T-helper 1 cell treated with Interleukin-12 subunit alpha and Interleukin-12 subunit beta and Interleukin-4 antibody, amounts not matched to agents 30 μg/mL and 1 μg/mL, for 36 hours (primary cell): ENCODE results near the gene ALDOC.

ENCODE experiments used
- H3K27ac Mint-ChIP-seq: one replicate; pipeline ENCODE4 v1.8.0; 2021; ENCODE audit warnings: mild to moderate bottlenecking, mixed read lengths
- H3K27me3 Mint-ChIP-seq: one replicate; pipeline ENCODE4 v1.8.0; 2021; ENCODE audit warnings: low read depth, mixed read lengths
- H3K36me3 Mint-ChIP-seq: one replicate; pipeline ENCODE4 v1.8.0; 2021; ENCODE audit warnings: low read depth, mixed read lengths
- H3K4me1 Mint-ChIP-seq: one replicate; pipeline ENCODE4 v1.8.0; 2021; ENCODE audit warnings: low read depth, mixed read lengths
- H3K4me3 Mint-ChIP-seq: one replicate; pipeline ENCODE4 v1.8.0; 2021; ENCODE audit warnings: mild to moderate bottlenecking, moderate library complexity, mixed read lengths
- H3K9me3 Mint-ChIP-seq: one replicate; pipeline ENCODE4 v1.8.0; 2021; ENCODE audit warnings: mixed read lengths

The ALDOC gene

GRCh38 chr17:28538296-28538895 lies 38.3 kb downstream of the ALDOC start:
- Mint-ChIP-seq H3K27ac (no peak overlapping the region), H3K4me3 (no peak overlapping the region), H3K9me3 (no peaks in the 10 kb centered on the region), H3K27me3 (no peaks in the 10 kb centered on the region), H3K36me3 (no peaks in the 10 kb centered on the region), H3K4me1 (no peaks in the 10 kb centered on the region)

- no peaks in the 10 kb centered on the region for H3K9me3 Mint-ChIP-seq
- H3K36me3 Mint-ChIP-seq, result no peaks in the 10 kb centered on the region
- no peak overlapping the region for H3K4me3 Mint-ChIP-seq
- H3K27ac Mint-ChIP-seq, result no peak overlapping the region
- H3K4me1 Mint-ChIP-seq, result no peaks in the 10 kb centered on the region
- H3K27me3 Mint-ChIP-seq, result no peaks in the 10 kb centered on the region
Measured at GRCh38 chr17:28537219-28537610, 39.5 kb downstream of the ALDOC start.

- Mint-ChIP-seq H3K9me3 (no peaks in the 10 kb centered on the region), H3K4me3 (no peak overlapping the region), H3K27me3 (no peaks in the 10 kb centered on the region), H3K4me1 (no peaks in the 10 kb centered on the region), H3K27ac (no peak overlapping the region), H3K36me3 (no peaks in the 10 kb centered on the region)
Measured at GRCh38 chr17:28536532-28537218, 40.0 kb downstream of the ALDOC start.

- Mint-ChIP-seq H3K36me3 (no peaks in the 10 kb centered on the region), H3K27ac (no peak overlapping the region), H3K4me1 (no peaks in the 10 kb centered on the region), H3K9me3 (no peaks in the 10 kb centered on the region), H3K4me3 (no peak overlapping the region), H3K27me3 (no peaks in the 10 kb centered on the region)
Measured at GRCh38 chr17:28534740-28535375, 41.8 kb downstream of the ALDOC start.

GRCh38 chr17:28533091-28533807 lies 43.4 kb downstream of the ALDOC start:
- H3K36me3 Mint-ChIP-seq, result no peaks in the 10 kb centered on the region
- no peak overlapping the region for H3K27ac Mint-ChIP-seq
- no peaks in the 10 kb centered on the region for H3K4me1 Mint-ChIP-seq
- H3K27me3 Mint-ChIP-seq, result no peaks in the 10 kb centered on the region
- H3K4me3 Mint-ChIP-seq, result no peak overlapping the region
- H3K9me3 Mint-ChIP-seq, result no peaks in the 10 kb centered on the region

- Mint-ChIP-seq H3K27me3 (no peaks in the 10 kb centered on the region), H3K9me3 (no peaks in the 10 kb centered on the region), H3K27ac (no peak overlapping the region), H3K36me3 (no peaks in the 10 kb centered on the region), H3K4me1 (no peaks in the 10 kb centered on the region), H3K4me3 (no peak overlapping the region)
Measured at GRCh38 chr17:28532050-28532960, 44.4 kb downstream of the ALDOC start.

GRCh38 chr17:28530926-28531325 lies 45.8 kb downstream of the ALDOC start:
- Mint-ChIP-seq H3K36me3 (no peaks in the 10 kb centered on the region), H3K4me3 (no peak overlapping the region), H3K4me1 (no peaks in the 10 kb centered on the region), H3K9me3 (no peaks in the 10 kb centered on the region), H3K27me3 (no peaks in the 10 kb centered on the region), H3K27ac (no peak overlapping the region)

- Mint-ChIP-seq H3K9me3 (no peaks in the 10 kb centered on the region), H3K36me3 (no peaks in the 10 kb centered on the region), H3K27me3 (no peaks in the 10 kb centered on the region), H3K27ac (no peak overlapping the region), H3K4me1 (no peaks in the 10 kb centered on the region), H3K4me3 (no peak overlapping the region)
Measured at GRCh38 chr17:28530250-28530649, 46.4 kb downstream of the ALDOC start.

GRCh38 chr17:28529013-28529400 lies 47.7 kb downstream of the ALDOC start:
- Mint-ChIP-seq H3K36me3 (no peaks in the 10 kb centered on the region), H3K27ac (no peak overlapping the region), H3K9me3 (no peaks in the 10 kb centered on the region), H3K4me1 (no peaks in the 10 kb centered on the region), H3K27me3 (no peaks in the 10 kb centered on the region), H3K4me3 (no peak overlapping the region)

- H3K27ac Mint-ChIP-seq, result no peak overlapping the region
- no peaks in the 10 kb centered on the region for H3K4me1 Mint-ChIP-seq
- H3K4me3 Mint-ChIP-seq, result no peak overlapping the region
- no peaks in the 10 kb centered on the region for H3K9me3 Mint-ChIP-seq
- no peaks in the 10 kb centered on the region for H3K36me3 Mint-ChIP-seq
- H3K27me3 Mint-ChIP-seq, result no peaks in the 10 kb centered on the region
Measured at GRCh38 chr17:28528327-28529012, 48.2 kb downstream of the ALDOC start.

GRCh38 chr17:28527859-28528258 lies 48.8 kb downstream of the ALDOC start:
- no peaks in the 10 kb centered on the region for H3K36me3 Mint-ChIP-seq
- H3K27me3 Mint-ChIP-seq, result no peaks in the 10 kb centered on the region
- H3K27ac Mint-ChIP-seq, result no peak overlapping the region
- H3K4me3 Mint-ChIP-seq, result no peak overlapping the region
- H3K9me3 Mint-ChIP-seq, result no peaks in the 10 kb centered on the region
- H3K4me1 Mint-ChIP-seq, result no peaks in the 10 kb centered on the region

GRCh38 chr17:28527181-28527681 lies 49.5 kb downstream of the ALDOC start:
- Mint-ChIP-seq H3K36me3 (no peaks in the 10 kb centered on the region), H3K4me1 (no peaks in the 10 kb centered on the region), H3K4me3 (no peak overlapping the region), H3K9me3 (no peaks in the 10 kb centered on the region), H3K27ac (no peak overlapping the region), H3K27me3 (no peaks in the 10 kb centered on the region)

GRCh38 chr17:28526381-28526780 lies 50.3 kb downstream of the ALDOC start:
- Mint-ChIP-seq H3K27me3 (no peaks in the 10 kb centered on the region), H3K9me3 (no peaks in the 10 kb centered on the region), H3K36me3 (no peaks in the 10 kb centered on the region), H3K27ac (no peak overlapping the region), H3K4me1 (no peaks in the 10 kb centered on the region), H3K4me3 (no peak overlapping the region)
